HCT116 (cell line): ENCODE data around the gene DDI2.

ENCODE experiments used
- ATF3 ChIP-seq: IDR thresholded peaks from 2 replicates; pipeline ENCODE4 v1.6.1; 2012
- CTCF ChIP-seq, 3 experiments: fragments of 200-600 bp in 1 of 3; sonication (generic) in 1 of 3; IDR thresholded peaks in 2 of 3; conservative IDR thresholded peaks in 1 of 3; 2 replicates each; pipeline ENCODE4 v1.5.1; 2012 to 2017; ENCODE audit warnings: low read depth in 2 of 3, low read length in 2 of 3, antibody characterized with exemption in 1 of 3, borderline replicate concordance in 1 of 3, control low read depth in 1 of 3, mild to moderate bottlenecking in 1 of 3, mixed read lengths in 1 of 3, mixed run types in 1 of 3, moderate library complexity in 1 of 3; ENCODE audit not compliant: insufficient read depth in 1 of 3
- POLR2A ChIP-seq: IDR thresholded peaks from 2 replicates; pipeline ENCODE4 v1.7.0; 2011; ENCODE audit warnings: borderline replicate concordance; ENCODE audit not compliant: insufficient read depth, insufficient read length; ENCODE audit errors: extremely low read depth
- SIN3A ChIP-seq: IDR thresholded peaks from 2 replicates; pipeline ENCODE4 v1.6.1; 2012; ENCODE audit warnings: low read depth

GRCh38 chr1:15618655-15619525 is 1.6 kb downstream of the DDI2 start:
- TF ChIP-seq SIN3A (no peak), CTCF (IDR thresholded peaks at IDR 0.05 in 2 of 3, conservative IDR thresholded peaks at IDR 0.05 in 1 of 3; ENCODE audit: borderline replicate concordance in 1 of 3, insufficient read depth in 1 of 3, low read depth in 2 of 3, low read length in 2 of 3) (no peak), POLR2A (no peak), ATF3 (no peak)
